Measurements from ENCODE around the gene USP9X. TPM values are rescaled to one million over a fixed set of nuclear protein-coding genes. Genes with fewer than 3 reads are reported as not detected.

USP9X gene
- total and polyA plus RNA-seq, 2 experiments from 2014 or later: 62.2 to 329 TPM

- H3K27me3 Mint-ChIP-seq (ENCODE audit: insufficient read depth, low read depth, poor library complexity): no peaks in the 10 kb centered on the region
- no peak overlapping the region for H2AFZ ChIP-seq
- H3K4me3 ChIP-seq: no peak overlapping the region
- H3K4me1 Mint-ChIP-seq: peaks cover 2% of the 10 kb centered on the region; the same call in 1 of the 3 replicates
- no peak overlapping the region for H3K4me3 Mint-ChIP-seq
- H4K20me1 ChIP-seq (replicated peaks; ENCODE audit: insufficient read depth): no peaks in the 10 kb centered on the region; the same call in 1 of the 2 replicates
- no peak for ATAC-seq
- no peak for TF ChIP-seq ZNF331 (CRISPR knock-in tag; IDR thresholded peaks at IDR 0.05; ENCODE audit: low read depth)
- TF ChIP-seq NANOG (IDR thresholded peaks at IDR 0.05; ENCODE audit: borderline replicate concordance): no peak
- no peak for TF ChIP-seq ZNF462 (CRISPR knock-in tag; IDR thresholded peaks at IDR 0.05)
- TF ChIP-seq ETS1 (IDR thresholded peaks at IDR 0.05): no peak
- TF ChIP-seq EZH2phosphoT487 (IDR thresholded peaks at IDR 0.05; ENCODE audit: unreplicated experiment): no peak
- TF ChIP-seq REST (IDR thresholded peaks at IDR 0.05; ENCODE audit: unreplicated experiment): no peak
- TF ChIP-seq CREB1 (CRISPR knock-in tag; IDR thresholded peaks at IDR 0.05; ENCODE audit: low read depth): no peak
- no peak for TF ChIP-seq ZNF114 (CRISPR knock-in tag; IDR thresholded peaks at IDR 0.05)
- TF ChIP-seq EZH2 (IDR thresholded peaks at IDR 0.05; ENCODE audit: low read depth, unreplicated experiment): no peak
- no peak for TF ChIP-seq CTCF (conservative IDR thresholded peaks at IDR 0.05; ENCODE audit: low read depth in 2 of 2)
- TF ChIP-seq JUNB (IDR thresholded peaks at IDR 0.05; ENCODE audit: unreplicated experiment): no peak
- TF ChIP-seq STAT1 (IDR thresholded peaks at IDR 0.05; ENCODE audit: unreplicated experiment): no peak
- no peak for TF ChIP-seq POLR2AphosphoS5 (IDR thresholded peaks at IDR 0.05; ENCODE audit: low read depth)
- 0 out of 2 replicates have a peak overlapping the region, but pooled peaks have one; percentile 7 for H3K27ac ChIP-seq (ENCODE audit: low read depth)
- H3K36me3 ChIP-seq (ENCODE audit: insufficient read depth): peaks cover 65% of the 10 kb centered on the region
- H3K4me1 ChIP-seq (ENCODE audit: insufficient read depth): no peaks in the 10 kb centered on the region
- H3F3A ChIP-seq (replicated peaks; ENCODE audit: low read depth): peaks cover 11% of the 10 kb centered on the region; the same call in 1 of the 2 replicates
- no peak overlapping the region for H3K4me2 ChIP-seq
- H3K27me3 ChIP-seq (ENCODE audit: insufficient read depth): no peaks in the 10 kb centered on the region
- peaks cover 79% of the 10 kb centered on the region for H3K36me3 Mint-ChIP-seq (ENCODE audit: low read depth)
- H3K9me3 Mint-ChIP-seq: no peaks in the 10 kb centered on the region
- peaks cover 74% of the 10 kb centered on the region for H3K79me2 ChIP-seq (replicated peaks; ENCODE audit: insufficient read depth)
- no peak overlapping the region for H3K27ac Mint-ChIP-seq
- H3K9me2 ChIP-seq (ENCODE audit: insufficient read depth): no peaks in the 10 kb centered on the region
- no peak for DNase-seq (ENCODE audit: low spot score)
These were observed 60.8 kb downstream of the USP9X start for GRCh38 chrX:41145920-41146608.
